ENCODE results near the gene GALM. TPM values are rescaled to one million over a fixed set of nuclear protein-coding genes. Genes with fewer than 3 reads are reported as not detected.

The GALM gene
- total and polyA plus RNA-seq, 2 experiments from 2014 or later = 52.6 to 59.4 TPM

- no peak overlapping the region for H2AFZ ChIP-seq
- 71% methylated on average over 4 of the region's 4 CpGs for WGBS (ENCODE audit: low lambda C conversion rate, missing lambda C conversion rate)
These were observed 54.8 kb downstream of the GALM start for GRCh38 chr2:38720613-38721241.

GRCh38 chr2:38722271-38723061, 56.6 kb downstream of the GALM start:
- Histone ChIP-seq H3K4me1 (ENCODE audit: insufficient read depth) (peaks cover 7% of the 10 kb centered on the region), H3K27ac (no peak overlapping the region), H3K27me3 (no peaks in the 10 kb centered on the region), H2AFZ (no peak overlapping the region), H3K36me3 (replicated peaks; ENCODE audit: insufficient read depth, low read depth) (no peaks in the 10 kb centered on the region), H3K4me3 (no peak overlapping the region), H3K79me2 (no peaks in the 10 kb centered on the region), H4K20me1 (ENCODE audit: insufficient read depth, poor library complexity, severe bottlenecking) (no peaks in the 10 kb centered on the region), H3K4me2 (no peak overlapping the region), H3K9me3 (ENCODE audit: low read depth) (no peaks in the 10 kb centered on the region), H3K9me2 (replicated peaks; ENCODE audit: insufficient read depth) (no peaks in the 10 kb centered on the region)
- TF ChIP-seq CTCF (IDR thresholded peaks at IDR 0.05; ENCODE audit: poor library complexity) (no peak), EZH2phosphoT487 (IDR thresholded peaks at IDR 0.05; ENCODE audit: low read depth, severe bottlenecking, unreplicated experiment) (no peak), EZH2 (IDR thresholded peaks at IDR 0.05; ENCODE audit: borderline replicate concordance) (no peak)
- WGBS (ENCODE audit: low lambda C conversion rate, missing lambda C conversion rate) = 82% methylated on average over 9 of the region's 9 CpGs
- no peak for DNase-seq (ENCODE audit: low spot score)

More at GRCh38 chr2:38720613-38721241, 54.8 kb downstream of the GALM start:
- H3K27ac ChIP-seq = peak overlapping the region; percentile 3
- H3K79me2 ChIP-seq = no peaks in the 10 kb centered on the region
- no peak overlapping the region for H3K4me3 ChIP-seq
- H3K4me1 ChIP-seq (ENCODE audit: insufficient read depth) = peaks cover 7% of the 10 kb centered on the region
- no peaks in the 10 kb centered on the region for H3K36me3 ChIP-seq (replicated peaks; ENCODE audit: insufficient read depth, low read depth)
- H3K27me3 ChIP-seq = no peaks in the 10 kb centered on the region
- no peaks in the 10 kb centered on the region for H3K9me3 ChIP-seq (ENCODE audit: low read depth)
- no peaks in the 10 kb centered on the region for H4K20me1 ChIP-seq (ENCODE audit: insufficient read depth, poor library complexity, severe bottlenecking)
- H3K4me2 ChIP-seq = no peak overlapping the region
- peak; percentile 76 for DNase-seq (ENCODE audit: low spot score)
- no peaks in the 10 kb centered on the region for H3K9me2 ChIP-seq (replicated peaks; ENCODE audit: insufficient read depth)
- TF ChIP-seq EZH2 (IDR thresholded peaks at IDR 0.05; ENCODE audit: borderline replicate concordance) = no peak
- TF ChIP-seq EZH2phosphoT487 (IDR thresholded peaks at IDR 0.05; ENCODE audit: low read depth, severe bottlenecking, unreplicated experiment) = no peak
- TF ChIP-seq CTCF (IDR thresholded peaks at IDR 0.05; ENCODE audit: poor library complexity) = no peak

GRCh38 chr2:38723173-38723572, 57.3 kb downstream of the GALM start:
- Histone ChIP-seq H2AFZ (no peak overlapping the region), H3K4me1 (ENCODE audit: insufficient read depth) (peaks cover 7% of the 10 kb centered on the region), H3K4me3 (no peak overlapping the region), H3K36me3 (replicated peaks; ENCODE audit: insufficient read depth, low read depth) (no peaks in the 10 kb centered on the region), H3K9me2 (replicated peaks; ENCODE audit: insufficient read depth) (no peaks in the 10 kb centered on the region), H3K79me2 (no peaks in the 10 kb centered on the region), H3K27me3 (no peaks in the 10 kb centered on the region), H3K4me2 (no peak overlapping the region), H3K27ac (no peak overlapping the region), H4K20me1 (ENCODE audit: insufficient read depth, poor library complexity, severe bottlenecking) (no peaks in the 10 kb centered on the region), H3K9me3 (ENCODE audit: low read depth) (no peaks in the 10 kb centered on the region)
- 91% methylated on average over 7 of the region's 7 CpGs for WGBS (ENCODE audit: low lambda C conversion rate, missing lambda C conversion rate)
- no peak for DNase-seq (ENCODE audit: low spot score)
- TF ChIP-seq EZH2 (IDR thresholded peaks at IDR 0.05; ENCODE audit: borderline replicate concordance) = no peak
- no peak for TF ChIP-seq CTCF (IDR thresholded peaks at IDR 0.05; ENCODE audit: poor library complexity)
- no peak for TF ChIP-seq EZH2phosphoT487 (IDR thresholded peaks at IDR 0.05; ENCODE audit: low read depth, severe bottlenecking, unreplicated experiment)

Measured in hepatocyte (in vitro differentiated cells).